Endothelial cell of umbilical vein (primary cell): Measurements from ENCODE around the gene DPP7. TPM values are rescaled to one million over a fixed set of nuclear protein-coding genes. Genes with fewer than 3 reads are reported as not detected.

Source experiments
- BruUV-seq: library from RNA; stranded (reverse); fragments of 400-500 nt; replicated peaks from 2 replicates; lab custom pipeline; 2021; lab: Mats Ljungman, UMichigan
- CTCF ChIA-PET: fragments of 300-600, 350-600 bp; sonication (Branson Sonifier 250); formaldehyde crosslinking; loops from one replicate; lab custom pipeline; 2021; ENCODE audit warnings: antibody characterized with exemption, inconsistent platforms; lab: Charles Lee
- POLR2A ChIA-PET: fragments of 300-600, 350-600 bp; sonication (Branson Sonifier 250); formaldehyde crosslinking; loops from one replicate; lab custom pipeline; 2021; ENCODE audit warnings: antibody characterized with exemption, inconsistent platforms; lab: Charles Lee
- DNase-seq: peaks from one replicate; pipeline ENCODE4 v3.0.0-alpha.2; 2011; ENCODE audit warnings: low read depth, low spot score
- FAIRE-seq: peaks from 2 replicates; lab custom pipeline; 2011; peaks lifted over from hg19 to GRCh38; lab: Jason Lieb, UNC
- H2AFZ ChIP-seq: 2 replicates; pipeline ENCODE4 v1.6.0; 2012; ENCODE audit warnings: low read depth, low read length, control low read depth, inconsistent platforms
- H3K27ac ChIP-seq: 2 replicates; pipeline ENCODE4 v1.5.1; 2011; ENCODE audit warnings: low read depth, mild to moderate bottlenecking, control low read depth, low read length, moderate library complexity; ENCODE audit not compliant: insufficient read depth
- H3K27me3 ChIP-seq, 2 experiments: 2 replicates each; pipeline versions ENCODE4 v1.6.0 to v1.6.1; 2011; ENCODE audit warnings: low read length in 2 of 2, mixed read lengths in 1 of 2; ENCODE audit not compliant: control insufficient read depth in 2 of 2, insufficient read depth in 2 of 2
- H3K36me3 ChIP-seq, 2 experiments: 2 replicates in 1 of 2; 3 replicates in 1 of 2; pipeline ENCODE4 v1.5.1; 2011; ENCODE audit warnings: low read length in 2 of 2, mild to moderate bottlenecking in 1 of 2, moderate library complexity in 1 of 2; ENCODE audit not compliant: control insufficient read depth in 2 of 2, insufficient read depth in 2 of 2; ENCODE audit errors: extremely low read depth in 1 of 2
- H3K4me1 ChIP-seq: 3 replicates; pipeline ENCODE4 v1.5.1; 2011; ENCODE audit warnings: mild to moderate bottlenecking, low read length; ENCODE audit not compliant: control insufficient read depth, insufficient read depth; ENCODE audit errors: extremely low read depth
- H3K4me2 ChIP-seq: 2 replicates; pipeline ENCODE4 v1.6.1; 2011; ENCODE audit warnings: low read length, control low read depth, mixed read lengths; ENCODE audit not compliant: insufficient read depth
- H3K4me3 ChIP-seq, 3 experiments: fragments of 200-600 bp in 1 of 3; sonication (generic), shearing (Covaris generic) in 1 of 3; replicated peaks in 1 of 3; 2 replicates each; pipeline ENCODE4 v1.5.1; 2011 to 2016; ENCODE audit warnings: control low read depth in 3 of 3, low read length in 3 of 3, mild to moderate bottlenecking in 2 of 3, inconsistent platforms in 1 of 3, low read depth in 1 of 3, moderate library complexity in 1 of 3; ENCODE audit not compliant: insufficient read depth in 1 of 3
- H3K79me2 ChIP-seq: 2 replicates; pipeline ENCODE4 v1.6.0; 2012; ENCODE audit warnings: low read length, inconsistent platforms; ENCODE audit not compliant: control insufficient read depth, insufficient read depth
- H3K9ac ChIP-seq: replicated peaks from 2 replicates; pipeline ENCODE3; 2011; ENCODE audit warnings: low read length, control low read depth; ENCODE audit not compliant: insufficient read depth; ENCODE audit errors: extremely low read depth
- H3K9me1 ChIP-seq: replicated peaks from 3 replicates; pipeline ENCODE4 v1.6.0; 2011; ENCODE audit warnings: mild to moderate bottlenecking, low read length; ENCODE audit not compliant: control insufficient read depth, insufficient read depth; ENCODE audit errors: extremely low read depth
- H3K9me3 ChIP-seq: replicated peaks from 2 replicates; pipeline ENCODE4 v1.5.1; 2012; ENCODE audit warnings: low read length, inconsistent platforms; ENCODE audit not compliant: control insufficient read depth, insufficient read depth
- H4K20me1 ChIP-seq: replicated peaks from 2 replicates; pipeline ENCODE3; 2011; ENCODE audit warnings: mild to moderate bottlenecking, low read length; ENCODE audit not compliant: control insufficient read depth, insufficient read depth; ENCODE audit errors: extremely low read depth
- EZH2 ChIP-seq: IDR thresholded peaks from 2 replicates; pipeline ENCODE4 v1.6.1; 2012; ENCODE audit warnings: borderline replicate concordance, low read depth, mild to moderate bottlenecking, moderate library complexity, low read length, inconsistent platforms; ENCODE audit not compliant: severe bottlenecking
- FOS ChIP-seq: IDR thresholded peaks from 2 replicates; pipeline ENCODE4 v1.6.1; 2011; ENCODE audit warnings: mild to moderate bottlenecking, low read length, moderate library complexity, borderline replicate concordance; ENCODE audit not compliant: insufficient read depth
- GATA2 ChIP-seq: IDR thresholded peaks from 2 replicates; pipeline ENCODE4 v1.7.0; 2011; ENCODE audit warnings: low read depth, mild to moderate bottlenecking, moderate library complexity, mixed read lengths, low read length; ENCODE audit not compliant: insufficient read length, insufficient read depth
- JUN ChIP-seq: IDR thresholded peaks from 2 replicates; pipeline ENCODE4 v1.6.1; 2011; ENCODE audit warnings: borderline replicate concordance, low read depth; ENCODE audit not compliant: insufficient read length, insufficient read depth
- MYC ChIP-seq: IDR thresholded peaks from one replicate; pipeline ENCODE4 v1.6.1; 2011; ENCODE audit warnings: mild to moderate bottlenecking, low read depth, low read length
- POLR2A ChIP-seq: IDR thresholded peaks from 2 replicates; pipeline ENCODE4 v1.6.1; 2012; ENCODE audit warnings: low read depth, mild to moderate bottlenecking, control low read depth, low read length
- POLR2AphosphoS5 ChIP-seq: IDR thresholded peaks from 2 replicates; pipeline ENCODE4 v1.6.1; 2012; ENCODE audit warnings: low read depth, mild to moderate bottlenecking, control low read depth, low read length, moderate library complexity; ENCODE audit not compliant: insufficient read depth
- dilution Hi-C: fragments of 300-500 bp; cut with MboI; formaldehyde crosslinking; loops from one replicate; pipeline ENCODE4 v1.15.0; 2019; ENCODE audit warnings: low sequenced_read_pairs; ENCODE audit not compliant: extremely low pct_ligation_motif_present
- intact Hi-C: fragments of 100-400 bp; cut with micrococcal nuclease; formaldehyde crosslinking; loops from one replicate; pipeline ENCODE4 v1.10.0; 2022
- polyA plus RNA-seq, 4 experiments: library from polyadenylated mRNA; depleted of rRNA in 3 of 4; stranded (reverse) in 3 of 4; unstranded in 1 of 4; fragments of >200 nt; gene quantifications; 2 replicates each; pipeline versions ENCODE4 v1.2.1 to v1.2.3, GENCODE V29; 2011 to 2012; ENCODE audit warnings: missing spikeins in 1 of 4
- total RNA-seq: library from RNA; stranded (reverse); gene quantifications from 2 replicates; pipeline ENCODE4 v1.2.3, GENCODE V29; 2021
- TF ChIP-seq, protein P1 (sequence below), 2 donors: IDR thresholded peaks; 1 replicate in 1 of 2; 2 replicates in 1 of 2; pipeline ENCODE4 v1.5.1; 2011; ENCODE audit warnings: low read length in 2 of 2, mild to moderate bottlenecking in 2 of 2, moderate library complexity in 2 of 2, control low read depth in 1 of 2, inconsistent platforms in 1 of 2, low read depth in 1 of 2; ENCODE audit not compliant: insufficient read depth in 1 of 2; ENCODE audit errors: extremely low read depth in 1 of 2
- TF ChIP-seq, protein P2 (sequence below): IDR thresholded peaks from 2 replicates; pipeline ENCODE4 v1.6.1; 2011; ENCODE audit not compliant: insufficient read depth, insufficient read length

Gene DPP7
- total and polyA plus RNA-seq, 2 donors (not counting 3 experiments of a cell fraction or from before 2014, with no cell fraction given): 149 to 200 TPM

- H2AFZ ChIP-seq: no peak overlapping the region
- no peak for DNase-seq
- no peaks in the 10 kb centered on the region for H3K79me2 ChIP-seq
- no peaks in the 10 kb centered on the region for H3K9me3 ChIP-seq
- no peak for FAIRE-seq
- H3K36me3 ChIP-seq: no peaks in the 10 kb centered on the region
- ChIA-PET CTCF (no interaction called here), POLR2A (interaction anchor here (0.8 kb wide), 1 partner anchor 94 kb away, joined by 3 read pairs; the partner anchor contains the start of gene TUBB4B)
- H3K4me1 ChIP-seq: no peaks in the 10 kb centered on the region
- no peaks in the 10 kb centered on the region for H3K9me1 ChIP-seq
- intact Hi-C loops: no loop called here
- dilution Hi-C loops: no loop called here
- H3K27ac ChIP-seq: no peak overlapping the region
- no peak overlapping the region for H3K4me2 ChIP-seq
- H3K27me3 ChIP-seq: no peaks in the 10 kb centered on the region
- no TSS peak for BruUV-seq
- H3K4me3 ChIP-seq: no peak overlapping the region
- H4K20me1 ChIP-seq: no peaks in the 10 kb centered on the region
- TF ChIP-seq POLR2A (no peak), MYC (no peak), JUN (no peak), FOS (no peak), GATA2 (no peak), POLR2AphosphoS5 (no peak), EZH2 (no peak)
- TF ChIP-seq, protein P1, sequence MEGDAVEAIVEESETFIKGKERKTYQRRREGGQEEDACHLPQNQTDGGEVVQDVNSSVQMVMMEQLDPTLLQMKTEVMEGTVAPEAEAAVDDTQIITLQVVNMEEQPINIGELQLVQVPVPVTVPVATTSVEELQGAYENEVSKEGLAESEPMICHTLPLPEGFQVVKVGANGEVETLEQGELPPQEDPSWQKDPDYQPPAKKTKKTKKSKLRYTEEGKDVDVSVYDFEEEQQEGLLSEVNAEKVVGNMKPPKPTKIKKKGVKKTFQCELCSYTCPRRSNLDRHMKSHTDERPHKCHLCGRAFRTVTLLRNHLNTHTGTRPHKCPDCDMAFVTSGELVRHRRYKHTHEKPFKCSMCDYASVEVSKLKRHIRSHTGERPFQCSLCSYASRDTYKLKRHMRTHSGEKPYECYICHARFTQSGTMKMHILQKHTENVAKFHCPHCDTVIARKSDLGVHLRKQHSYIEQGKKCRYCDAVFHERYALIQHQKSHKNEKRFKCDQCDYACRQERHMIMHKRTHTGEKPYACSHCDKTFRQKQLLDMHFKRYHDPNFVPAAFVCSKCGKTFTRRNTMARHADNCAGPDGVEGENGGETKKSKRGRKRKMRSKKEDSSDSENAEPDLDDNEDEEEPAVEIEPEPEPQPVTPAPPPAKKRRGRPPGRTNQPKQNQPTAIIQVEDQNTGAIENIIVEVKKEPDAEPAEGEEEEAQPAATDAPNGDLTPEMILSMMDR (IDR thresholded peaks at IDR 0.05; ENCODE audit: extremely low read depth in 1 of 2, insufficient read depth in 1 of 2, low read depth in 1 of 2, low read length in 2 of 2): no peak
- TF ChIP-seq, protein P2, sequence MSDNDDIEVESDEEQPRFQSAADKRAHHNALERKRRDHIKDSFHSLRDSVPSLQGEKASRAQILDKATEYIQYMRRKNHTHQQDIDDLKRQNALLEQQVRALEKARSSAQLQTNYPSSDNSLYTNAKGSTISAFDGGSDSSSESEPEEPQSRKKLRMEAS: no peak
- no peak overlapping the region for H3K9ac ChIP-seq
Observed at GRCh38 chr9:137146527-137146918, 32.0 kb upstream of the DPP7 start.
